PC-3 (cell line): ENCODE data around the gene NUDT16.

ENCODE experiments used
- CTCF ChIP-seq: fragments of 300-600 bp; sonication (generic); conservative IDR thresholded peaks from 2 replicates; pipeline ENCODE4 v1.5.1; 2017; ENCODE audit warnings: antibody characterized with exemption, low read depth, mild to moderate bottlenecking, low read length
- EZH2 ChIP-seq: fragments of 300-600 bp; sonication (generic); IDR thresholded peaks from one replicate; pipeline ENCODE4 v1.6.1; 2017; ENCODE audit warnings: antibody characterized with exemption, mild to moderate bottlenecking, low read length; ENCODE audit not compliant: unreplicated experiment
- EZH2phosphoT487 ChIP-seq: fragments of 300-600 bp; sonication (generic); IDR thresholded peaks from 2 replicates; pipeline ENCODE4 v1.6.1; 2018; ENCODE audit warnings: mild to moderate bottlenecking, antibody characterized with exemption, low read length, borderline replicate concordance

- no peak for TF ChIP-seq CTCF
- TF ChIP-seq EZH2 = no peak
- TF ChIP-seq EZH2phosphoT487 = no peak
These were observed 18.3 kb upstream of the NUDT16 start for GRCh38 chr3:131363275-131363674.
